HFF-Myc (cell line): ENCODE data around the gene CAD.
A peak's percentile ranks its signal among the peaks of the same experiment; 100 is the strongest.
"Not testable (repeated sequence)": the region's sequence is repeated elsewhere in the genome, so short reads cannot be mapped to it uniquely, and the experiment has no call there.

ENCODE experiments used
- DNase-seq: peaks from one replicate; pipeline ENCODE4 v3.0.0-alpha.2; 2011; ENCODE audit warnings: low read depth; ENCODE audit errors: extremely low read depth
- H3K4me3 ChIP-seq: replicated peaks from 2 replicates; pipeline ENCODE4 v1.5.1; 2011; ENCODE audit warnings: low read depth, mild to moderate bottlenecking, control low read depth, low read length
- TF ChIP-seq, protein P1 (sequence below): IDR thresholded peaks from 2 replicates; pipeline ENCODE4 v1.5.1; 2012; ENCODE audit warnings: mild to moderate bottlenecking, low read depth, low read length, control low read depth; ENCODE audit errors: missing control alignments

The CAD gene

GRCh38 chr2:27186613-27187345 is 30.4 kb upstream of the CAD start:
- H3K4me3 ChIP-seq = no peak overlapping the region
- TF ChIP-seq, protein P1, sequence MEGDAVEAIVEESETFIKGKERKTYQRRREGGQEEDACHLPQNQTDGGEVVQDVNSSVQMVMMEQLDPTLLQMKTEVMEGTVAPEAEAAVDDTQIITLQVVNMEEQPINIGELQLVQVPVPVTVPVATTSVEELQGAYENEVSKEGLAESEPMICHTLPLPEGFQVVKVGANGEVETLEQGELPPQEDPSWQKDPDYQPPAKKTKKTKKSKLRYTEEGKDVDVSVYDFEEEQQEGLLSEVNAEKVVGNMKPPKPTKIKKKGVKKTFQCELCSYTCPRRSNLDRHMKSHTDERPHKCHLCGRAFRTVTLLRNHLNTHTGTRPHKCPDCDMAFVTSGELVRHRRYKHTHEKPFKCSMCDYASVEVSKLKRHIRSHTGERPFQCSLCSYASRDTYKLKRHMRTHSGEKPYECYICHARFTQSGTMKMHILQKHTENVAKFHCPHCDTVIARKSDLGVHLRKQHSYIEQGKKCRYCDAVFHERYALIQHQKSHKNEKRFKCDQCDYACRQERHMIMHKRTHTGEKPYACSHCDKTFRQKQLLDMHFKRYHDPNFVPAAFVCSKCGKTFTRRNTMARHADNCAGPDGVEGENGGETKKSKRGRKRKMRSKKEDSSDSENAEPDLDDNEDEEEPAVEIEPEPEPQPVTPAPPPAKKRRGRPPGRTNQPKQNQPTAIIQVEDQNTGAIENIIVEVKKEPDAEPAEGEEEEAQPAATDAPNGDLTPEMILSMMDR = no peak
- DNase-seq = no peak

DNA sequence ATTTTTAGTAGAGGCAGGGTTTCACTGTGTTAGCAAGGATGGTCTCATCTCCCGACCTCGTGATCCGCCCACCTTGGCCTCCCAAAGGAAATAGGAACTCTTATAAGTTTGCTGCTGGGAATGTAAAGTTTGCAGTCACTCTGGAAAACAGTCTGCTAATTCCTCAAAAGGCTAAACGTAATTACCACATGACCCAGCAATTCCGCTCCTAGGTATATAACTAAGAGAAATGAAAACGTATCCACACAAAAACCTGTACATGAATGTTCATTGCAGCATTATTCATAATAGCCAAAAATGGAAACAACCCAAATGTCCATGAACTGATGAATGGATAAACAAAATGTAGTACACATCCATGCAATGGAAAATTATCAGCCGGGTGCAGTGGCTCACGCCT is 27.2 kb upstream of the CAD start:
- TF ChIP-seq, protein P1 = no peak
- no peak for DNase-seq
- H3K4me3 ChIP-seq = no peak overlapping the region

DNA sequence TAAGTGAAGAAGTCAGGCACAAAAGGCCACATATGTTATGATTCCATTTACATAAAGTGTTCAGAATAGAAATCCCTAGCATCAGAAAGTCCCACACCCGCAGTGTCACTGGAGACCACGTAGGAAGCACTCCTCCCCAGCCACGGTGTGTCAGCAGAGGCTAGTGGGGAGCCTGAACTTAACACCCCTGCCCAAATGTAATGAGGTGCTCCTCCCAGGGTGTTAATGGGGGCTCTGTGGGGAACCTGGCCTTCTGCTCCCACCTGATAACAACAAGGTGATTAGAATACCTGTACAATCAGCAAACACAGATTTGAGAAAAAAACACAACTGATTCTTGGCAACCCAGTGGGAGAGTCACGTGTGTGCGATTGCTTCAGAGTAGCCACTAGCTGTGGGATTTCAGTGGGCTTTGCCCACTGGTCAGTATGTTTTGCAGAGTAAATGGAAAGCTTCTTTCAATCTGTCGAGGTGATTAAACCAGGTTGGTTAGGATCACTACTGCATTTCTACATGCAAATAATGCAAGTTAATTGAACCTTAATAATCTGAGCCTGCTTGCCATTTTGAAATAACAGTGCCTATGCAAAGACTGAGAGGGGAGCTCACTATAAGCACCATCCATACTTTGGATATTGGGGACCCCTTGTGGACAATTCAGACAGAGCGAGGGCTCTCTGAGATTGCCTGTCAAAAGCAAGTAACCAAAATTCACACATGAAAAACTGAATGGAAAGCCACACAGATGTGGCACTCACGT is 25.9 kb upstream of the CAD start:
- H3K4me3 ChIP-seq = no peak overlapping the region
- TF ChIP-seq, protein P1 = peak; percentile 78
- DNase-seq = no peak

- DNase-seq = no peak
- no peak overlapping the region for H3K4me3 ChIP-seq
- TF ChIP-seq, protein P1 = no peak
Measured at GRCh38 chr2:27194538-27195354, 22.4 kb upstream of the CAD start.

GRCh38 chr2:27195799-27196198 is 21.4 kb upstream of the CAD start:
- DNase-seq = not testable (repeated sequence)

DNA sequence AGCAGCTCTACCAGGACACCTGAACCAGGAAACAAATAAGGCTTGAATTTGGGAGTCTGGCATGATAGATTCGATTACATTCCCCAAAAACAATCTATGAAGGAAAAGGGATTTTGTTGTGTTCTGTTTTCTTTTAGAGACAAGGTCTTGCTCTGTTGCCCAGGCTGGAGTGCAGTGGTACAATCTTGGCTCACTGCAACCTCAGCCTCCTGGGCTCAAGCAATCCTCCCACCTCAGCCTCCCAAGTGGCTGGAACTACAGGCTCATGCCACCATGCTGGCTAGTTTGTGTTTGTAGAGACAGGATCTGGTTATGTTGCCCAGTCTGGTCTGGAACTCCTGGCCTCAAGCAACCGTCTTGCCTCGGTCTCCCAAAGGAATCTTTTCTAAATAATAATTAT is 19.1 kb upstream of the CAD start:
- not testable (repeated sequence) for DNase-seq, H3K4me3 ChIP-seq

More at GRCh38 chr2:27195799-27196198, 21.4 kb upstream of the CAD start:
- not testable (repeated sequence) for H3K4me3 ChIP-seq

DNA sequence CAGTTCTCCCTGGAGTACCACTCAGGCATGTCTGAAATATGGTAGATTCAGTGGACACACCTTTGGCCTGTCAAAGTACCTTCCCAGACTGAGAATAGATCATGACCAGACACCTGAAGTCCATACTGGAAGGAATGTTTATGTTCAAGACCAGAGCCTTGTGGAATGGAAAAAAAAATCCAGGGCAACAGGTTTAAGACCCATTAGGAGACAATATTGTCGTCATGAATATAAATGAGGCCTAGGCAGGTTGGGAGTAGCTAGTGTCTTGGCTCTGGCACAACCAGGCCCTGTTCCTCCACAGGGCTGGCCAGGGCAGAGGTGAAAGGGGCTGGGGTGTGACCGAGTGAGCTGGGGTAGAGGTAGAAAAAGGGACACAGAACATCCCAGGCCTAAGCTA is 18.5 kb upstream of the CAD start:
- no peak overlapping the region for H3K4me3 ChIP-seq
- TF ChIP-seq, protein P1 = no peak
- no peak for DNase-seq
